ENCODE data around the gene SMIM29.
"Not testable (repeated sequence)": the region's sequence is repeated elsewhere in the genome, so short reads cannot be mapped to it uniquely, and the experiment has no call there.

The SMIM29 gene

DNA sequence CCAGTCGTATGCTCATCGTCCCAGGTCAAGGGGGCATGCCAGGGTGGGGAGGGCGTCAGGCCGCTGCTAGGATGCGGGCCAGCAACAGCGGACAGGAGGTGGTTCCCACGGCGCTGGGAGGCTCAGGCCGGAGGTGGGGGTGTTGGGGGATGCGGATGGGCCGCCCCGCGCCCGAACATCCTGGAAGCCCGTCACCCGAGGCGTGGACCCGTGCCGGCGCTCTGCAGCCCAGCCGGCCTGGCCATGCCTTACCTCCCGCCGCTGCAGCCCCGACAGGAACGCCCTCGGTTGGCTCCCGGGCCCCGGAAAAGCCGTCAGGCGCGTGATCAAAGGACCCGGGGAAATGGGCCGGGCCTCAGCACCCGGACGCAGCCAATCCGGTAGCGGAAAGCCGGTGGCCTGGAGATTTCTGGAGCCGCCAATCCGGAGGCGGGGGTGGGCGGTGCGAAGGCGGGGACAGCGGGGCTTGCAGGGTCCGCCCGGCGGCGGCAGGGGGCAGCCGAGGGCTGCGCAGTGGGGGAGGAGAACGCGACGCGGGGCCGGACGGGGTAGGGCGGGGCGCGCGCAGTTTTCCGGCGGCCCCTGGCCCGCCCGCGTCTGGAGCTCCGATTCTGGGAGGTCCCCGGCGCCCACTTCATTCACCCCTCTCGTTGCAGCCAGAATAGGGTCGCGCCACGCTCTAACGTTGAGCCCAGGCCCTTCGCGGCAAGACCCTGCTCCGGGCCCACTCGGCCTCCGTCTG is at the start of gene SMIM29:
TSS of gene SMIM29 (minus strand) at position 280 of the 742 bp plus-strand sequence. CDS start 1,215 bp downstream, outside the sequence.
- DNase-seq (ENCODE audit: low read depth), result peak; percentile 90

DNA sequence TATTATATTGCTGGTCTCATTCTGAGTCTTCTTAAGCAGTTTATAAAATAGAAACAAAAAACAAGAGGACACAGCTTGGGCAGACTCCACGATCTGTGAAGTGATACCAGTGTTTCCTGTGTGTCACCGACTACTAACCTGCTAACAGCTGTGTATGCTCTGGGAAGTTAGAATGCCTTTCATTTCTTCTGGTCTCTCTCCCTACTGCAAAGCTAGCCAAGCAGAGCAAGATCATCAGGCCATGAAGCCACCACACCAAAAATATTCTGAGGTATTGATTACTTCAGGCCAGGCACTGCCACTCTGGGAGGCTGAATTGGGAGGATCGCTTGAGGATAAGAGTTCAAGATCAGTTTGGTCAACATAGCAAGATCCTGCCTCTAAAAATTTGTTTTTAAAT is 46.9 kb upstream of the SMIM29 start:
- DNase-seq (ENCODE audit: low read depth), result no peak

DNA sequence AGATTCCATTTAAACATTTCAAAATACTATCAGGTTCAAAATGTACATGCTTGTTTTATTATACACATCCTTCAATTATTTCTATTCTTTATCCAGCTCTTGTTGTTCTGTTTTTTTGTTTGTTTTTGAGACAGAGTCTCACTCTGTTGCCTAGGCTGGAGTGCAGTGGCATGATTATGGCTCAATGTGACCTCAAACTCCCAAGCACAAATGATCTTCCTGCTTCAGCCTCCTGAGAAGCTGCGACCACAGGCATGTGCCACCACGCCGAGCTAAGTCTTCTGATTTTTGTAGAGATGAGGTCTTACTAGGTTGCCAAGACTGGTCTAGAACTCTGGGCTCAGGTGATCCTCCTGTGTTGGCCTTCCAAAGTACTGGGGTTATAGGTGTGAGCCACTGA is 44.1 kb upstream of the SMIM29 start:
- DNase-seq (ENCODE audit: low read depth), result no peak

DNA sequence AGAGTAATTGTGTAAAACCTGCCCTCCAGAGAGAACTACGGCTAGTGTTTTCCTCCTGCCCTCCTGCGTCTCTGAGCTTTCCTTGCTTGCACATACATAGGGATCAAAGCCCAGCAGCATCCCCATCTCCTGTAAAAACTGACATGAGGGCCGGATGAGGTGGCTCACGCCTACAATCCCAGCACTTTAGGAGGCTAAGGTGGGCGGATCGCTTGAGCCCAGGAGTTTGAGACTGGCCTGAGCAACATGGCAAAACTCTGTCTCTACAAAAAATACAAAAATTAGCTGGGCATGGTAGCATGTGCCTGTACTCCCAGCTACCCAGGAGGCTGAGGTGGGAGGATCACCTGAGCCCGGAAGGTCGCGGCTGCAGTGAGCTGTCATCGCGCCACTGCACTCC is 40.3 kb upstream of the SMIM29 start:
- DNase-seq (ENCODE audit: low read depth), result no peak

DNA sequence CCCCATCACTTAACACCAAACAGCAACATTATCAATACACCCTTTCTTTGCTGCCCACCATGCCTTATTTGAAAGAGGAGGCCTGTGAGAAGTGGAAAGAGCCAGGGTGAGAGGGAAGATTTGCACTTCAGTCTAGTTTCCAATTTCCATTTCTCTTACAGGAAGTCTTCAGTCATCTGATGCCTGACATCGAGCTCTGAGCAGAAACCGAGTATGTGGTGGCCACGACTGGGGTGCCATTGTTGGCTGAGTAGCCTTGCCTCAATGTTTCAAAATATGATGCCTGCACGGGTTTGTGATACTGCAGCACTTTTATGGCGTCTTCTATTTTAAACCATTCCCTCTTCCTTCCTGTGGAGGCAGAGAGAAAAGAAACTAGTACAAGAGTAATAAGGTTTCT is 39.8 kb upstream of the SMIM29 start:
- no peak for DNase-seq (ENCODE audit: low read depth)

DNA sequence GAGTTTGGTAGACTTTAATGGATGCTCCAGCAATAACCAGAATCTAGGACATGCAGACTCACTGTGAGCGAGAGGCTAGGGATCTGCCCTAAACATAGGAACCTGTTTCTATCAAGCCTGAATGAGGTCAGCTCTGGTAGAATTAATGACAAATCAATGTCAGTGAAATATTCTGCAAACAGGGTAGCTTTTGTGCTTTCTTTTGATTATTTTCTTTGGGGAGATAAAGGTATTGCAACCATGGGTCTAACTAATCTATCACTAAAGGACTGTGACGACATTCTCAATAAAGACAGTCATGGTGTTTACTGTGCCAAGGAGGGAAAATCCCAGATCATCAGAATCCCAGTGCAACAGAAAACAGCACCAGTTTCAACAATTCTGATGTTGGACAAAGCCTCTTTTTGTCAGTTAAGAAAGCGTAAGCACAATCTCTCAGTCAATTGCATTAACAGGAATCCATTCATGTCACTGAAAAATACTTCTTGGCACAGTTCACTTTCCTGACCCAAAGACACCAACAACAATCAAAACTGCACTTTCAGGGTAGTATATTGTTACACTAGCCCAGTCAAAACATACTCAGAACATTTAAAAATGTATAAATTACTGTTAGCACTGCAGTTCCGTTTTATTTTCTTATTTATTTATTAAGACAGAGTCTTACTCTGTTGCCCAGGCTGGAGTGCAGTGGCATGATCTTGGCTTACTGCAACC is 36.8 kb upstream of the SMIM29 start:
- no peak for DNase-seq (ENCODE audit: low read depth)

DNA sequence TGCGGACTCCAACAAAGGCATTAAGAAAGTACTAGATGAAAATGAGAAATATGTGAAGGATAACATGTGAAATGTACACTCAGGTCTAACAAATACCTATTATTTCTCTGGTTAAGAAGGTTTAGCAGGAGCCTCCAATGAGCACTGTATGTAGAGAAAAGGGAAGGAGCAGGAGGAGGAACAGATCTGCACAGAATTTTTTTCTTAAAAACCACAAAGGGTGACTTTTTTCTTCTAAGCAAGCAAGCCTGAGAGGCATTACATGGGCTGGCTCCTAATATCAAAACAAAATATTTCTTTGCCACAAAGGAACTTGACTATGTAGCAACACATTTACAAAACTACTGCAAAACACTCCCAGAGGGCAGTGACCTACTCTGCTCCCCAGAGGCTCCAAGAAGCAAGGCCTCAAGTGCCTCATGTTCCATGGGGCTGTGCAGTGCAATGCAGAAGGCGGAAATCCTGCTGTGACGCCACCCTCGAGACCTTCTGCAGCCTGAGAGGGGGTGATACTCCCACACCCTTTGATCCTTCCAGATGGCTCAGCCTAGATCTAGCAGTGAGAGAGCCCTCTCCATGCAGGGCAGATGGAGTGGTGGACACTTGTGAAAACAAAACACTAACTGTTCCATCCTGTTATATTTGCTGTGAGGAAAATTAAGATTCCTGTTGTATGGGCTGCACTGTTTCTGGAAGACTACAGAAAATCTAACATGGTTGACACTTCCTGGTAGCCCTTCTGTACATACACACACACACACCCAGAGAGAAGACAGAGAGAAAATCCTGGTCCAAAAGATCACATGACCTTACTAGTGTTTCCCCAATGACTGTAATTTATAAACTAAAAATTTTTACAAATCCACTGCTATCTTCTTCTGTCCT is 36.0 kb upstream of the SMIM29 start:
- no peak for DNase-seq (ENCODE audit: low read depth)

DNA sequence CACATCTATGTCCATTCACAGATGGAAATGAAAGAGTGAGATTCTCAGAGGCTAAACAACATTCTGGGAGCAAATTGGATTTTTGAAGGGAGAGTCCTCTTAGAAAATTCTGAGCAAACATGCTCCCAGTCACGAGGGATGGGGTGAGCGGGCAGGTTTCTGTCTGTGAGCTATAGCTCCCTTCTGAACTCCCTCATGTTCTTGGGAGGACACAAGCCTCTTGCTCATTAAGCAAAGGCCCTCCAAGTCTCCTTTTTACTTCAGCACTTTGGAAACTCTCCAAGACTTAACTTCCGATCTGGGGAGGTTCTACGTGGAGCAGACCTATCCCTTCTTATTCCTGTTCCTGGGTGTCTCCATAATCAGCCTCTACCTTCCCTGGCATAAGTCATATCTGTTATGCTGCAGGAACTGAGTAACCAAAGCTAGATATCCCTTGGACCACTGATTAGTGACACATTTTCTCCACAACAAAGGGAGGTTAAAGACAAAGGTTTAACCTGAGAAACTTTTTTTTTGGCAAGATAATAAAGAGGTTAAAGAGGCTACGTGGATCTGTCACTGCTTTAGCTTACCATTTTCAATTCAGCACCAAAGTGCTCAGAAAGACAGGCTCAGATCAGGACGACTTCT is 33.0 kb upstream of the SMIM29 start:
- DNase-seq (ENCODE audit: low read depth), result no peak

DNA sequence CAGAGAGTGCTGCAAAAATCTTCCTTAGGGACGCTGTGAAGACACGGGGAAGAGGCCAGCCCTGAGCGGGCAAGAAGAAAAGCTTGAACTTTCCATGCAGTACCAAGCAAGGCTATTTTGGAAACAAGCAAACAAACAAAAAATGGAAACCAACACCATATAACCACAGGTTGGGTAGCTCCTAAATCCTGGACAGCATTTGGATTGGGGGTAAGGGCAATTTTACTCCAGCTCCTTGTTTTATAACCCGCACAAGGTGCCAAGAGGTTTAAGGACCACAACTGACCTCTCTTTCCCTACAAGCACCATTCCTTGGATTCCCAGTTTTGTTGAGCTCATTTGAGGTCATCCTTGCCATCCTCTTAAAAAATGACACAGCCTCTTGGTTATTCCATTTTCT is 31.4 kb upstream of the SMIM29 start:
- no peak for DNase-seq (ENCODE audit: low read depth)

DNA sequence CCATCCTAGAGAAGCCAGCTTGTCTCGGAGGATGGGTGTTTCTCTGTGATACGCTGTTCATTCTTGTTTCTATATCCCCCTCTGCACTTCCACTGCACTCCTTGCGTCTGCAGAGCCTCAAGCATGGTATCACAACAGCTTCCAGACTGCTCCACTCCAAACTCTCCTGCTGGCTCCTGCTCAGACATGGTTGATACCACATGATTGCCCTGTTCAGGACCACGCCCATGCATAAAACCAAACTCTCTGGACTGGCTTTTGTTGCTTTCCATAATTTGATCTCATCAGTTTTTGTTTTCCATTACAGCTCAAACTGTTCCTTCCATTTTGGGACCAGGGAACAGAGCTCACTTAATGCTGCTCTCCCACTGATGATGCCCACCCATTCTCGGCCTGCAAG is 30.0 kb upstream of the SMIM29 start:
- no peak for DNase-seq (ENCODE audit: low read depth)

DNA sequence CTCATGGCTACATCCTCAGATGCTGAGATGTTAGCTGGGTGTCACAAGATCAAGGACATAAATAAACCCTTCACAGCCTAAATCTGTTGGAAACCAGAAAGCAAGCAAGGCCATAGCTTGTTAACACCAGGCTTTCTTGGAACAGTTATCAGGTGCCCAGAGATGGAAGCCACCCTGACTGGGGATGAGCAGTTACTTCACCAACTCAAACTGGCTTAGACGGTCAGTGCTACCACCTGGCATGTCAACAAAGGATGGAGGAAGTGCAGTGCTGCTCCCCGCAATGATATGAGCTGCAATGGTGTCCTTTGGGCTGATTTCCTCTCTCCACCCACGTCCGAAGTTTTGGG is 28.9 kb upstream of the SMIM29 start:
- no peak for DNase-seq (ENCODE audit: low read depth)

DNA sequence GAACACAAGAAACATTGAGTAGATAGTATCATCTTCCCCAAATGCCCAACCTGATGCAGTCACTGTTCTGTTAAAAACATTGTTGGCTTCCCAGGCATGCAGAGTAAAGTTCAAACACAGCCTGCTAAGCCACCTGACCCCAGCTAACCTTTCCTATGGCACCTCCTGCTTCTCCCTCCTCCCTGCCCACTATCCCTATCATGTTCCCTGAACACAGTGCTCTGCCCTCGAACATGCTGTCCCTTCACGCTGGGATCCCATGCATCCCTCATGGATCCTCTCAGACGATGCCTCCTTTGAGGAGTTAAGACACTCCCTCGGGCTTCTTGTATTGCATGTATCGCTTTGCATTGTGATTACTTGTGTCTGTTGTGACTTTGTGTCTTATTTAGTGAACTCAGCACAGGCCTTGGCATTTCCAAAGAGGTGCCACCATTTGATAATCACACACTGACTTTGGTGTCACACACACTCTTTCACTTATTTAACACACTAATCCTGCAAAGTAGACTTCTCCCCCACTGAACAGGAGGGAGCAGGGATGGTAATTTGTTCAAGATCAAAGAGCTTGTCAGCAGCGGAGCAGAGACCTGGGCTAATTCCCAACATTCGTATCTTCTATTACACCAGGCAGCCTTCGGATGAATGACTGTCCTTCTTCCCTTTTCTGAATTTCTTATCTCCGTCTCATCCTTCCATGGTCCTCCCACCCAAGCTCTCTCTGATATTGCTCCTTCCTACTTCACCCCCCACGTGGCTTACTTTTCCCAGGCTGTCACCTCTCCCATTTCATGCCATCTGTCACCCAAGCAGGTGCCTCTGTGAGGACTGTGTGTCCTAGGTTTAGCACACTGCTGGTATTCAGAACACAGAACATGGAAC is 28.3 kb upstream of the SMIM29 start:
- DNase-seq (ENCODE audit: low read depth), result no peak

DNA sequence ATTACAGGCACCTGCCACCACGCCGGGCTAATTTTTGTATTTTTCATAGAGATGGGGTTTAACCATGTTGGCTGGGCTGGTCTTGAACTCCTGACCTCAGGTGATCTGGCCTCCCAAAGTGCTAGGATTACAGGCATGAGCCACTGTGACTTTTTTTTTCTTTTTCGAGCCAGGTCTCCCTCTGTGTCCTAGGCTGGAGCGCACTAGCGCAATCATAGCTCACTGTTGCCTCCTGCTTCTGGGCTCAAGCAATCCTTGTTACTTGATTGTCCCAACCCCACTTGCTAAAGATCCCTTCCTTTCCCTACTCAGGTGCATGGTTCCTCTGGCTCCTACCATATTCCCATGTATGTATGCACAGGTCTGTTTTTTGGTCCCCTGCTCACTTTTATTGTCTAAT is 27.4 kb upstream of the SMIM29 start:
- DNase-seq (ENCODE audit: low read depth), result no peak

DNA sequence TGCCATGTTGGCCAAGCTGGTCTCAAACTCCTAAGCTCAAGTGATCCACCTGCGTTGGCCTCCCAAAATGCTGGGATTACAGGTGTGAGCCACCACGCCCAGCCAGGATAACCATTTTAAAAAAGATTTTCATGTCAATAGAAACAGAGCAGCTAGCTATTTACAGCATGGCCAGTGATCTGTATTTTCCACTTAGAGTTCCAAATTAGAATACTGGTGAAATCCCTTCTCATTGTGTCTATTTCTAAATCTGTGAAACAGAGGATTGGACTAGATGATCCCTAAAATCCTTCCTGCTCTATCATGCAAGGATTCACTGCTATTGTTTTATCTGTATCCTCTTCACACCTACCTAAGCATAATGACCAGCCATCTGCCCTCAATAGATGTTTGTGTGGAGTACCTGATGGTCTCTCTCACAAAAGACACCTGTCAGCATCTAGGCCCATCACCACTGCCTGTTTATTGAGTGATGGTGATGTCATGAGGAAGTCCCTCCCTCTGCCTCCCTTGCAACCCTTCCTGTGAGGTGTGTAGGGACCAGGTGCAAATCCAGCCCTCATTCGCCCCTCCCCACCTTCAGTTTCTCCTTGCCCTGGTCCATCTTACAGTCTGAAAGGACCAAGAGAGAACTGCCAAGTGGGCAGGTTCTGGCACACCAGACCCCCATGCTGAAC is 26.5 kb upstream of the SMIM29 start:
- DNase-seq (ENCODE audit: low read depth), result no peak

DNA sequence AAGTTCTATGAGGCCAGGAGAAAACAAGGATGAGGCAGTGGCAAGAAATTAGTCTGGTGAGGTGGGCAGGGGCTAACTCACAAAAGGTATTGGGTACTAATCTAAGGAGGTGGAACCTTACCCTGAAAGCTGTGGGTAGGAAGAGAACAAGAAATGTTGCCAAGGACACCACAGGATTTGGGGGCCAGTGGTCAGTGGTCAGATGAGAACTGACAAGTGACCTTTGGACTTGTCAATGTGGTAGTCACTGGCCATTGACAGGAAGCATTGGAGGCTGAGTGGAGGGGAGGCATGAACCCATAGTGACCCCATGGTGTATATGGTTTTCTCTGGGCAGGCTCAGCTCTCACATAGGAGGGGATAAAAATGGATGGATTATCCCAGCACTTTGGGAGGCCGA is 25.3 kb upstream of the SMIM29 start:
- no peak for DNase-seq (ENCODE audit: low read depth)

DNA sequence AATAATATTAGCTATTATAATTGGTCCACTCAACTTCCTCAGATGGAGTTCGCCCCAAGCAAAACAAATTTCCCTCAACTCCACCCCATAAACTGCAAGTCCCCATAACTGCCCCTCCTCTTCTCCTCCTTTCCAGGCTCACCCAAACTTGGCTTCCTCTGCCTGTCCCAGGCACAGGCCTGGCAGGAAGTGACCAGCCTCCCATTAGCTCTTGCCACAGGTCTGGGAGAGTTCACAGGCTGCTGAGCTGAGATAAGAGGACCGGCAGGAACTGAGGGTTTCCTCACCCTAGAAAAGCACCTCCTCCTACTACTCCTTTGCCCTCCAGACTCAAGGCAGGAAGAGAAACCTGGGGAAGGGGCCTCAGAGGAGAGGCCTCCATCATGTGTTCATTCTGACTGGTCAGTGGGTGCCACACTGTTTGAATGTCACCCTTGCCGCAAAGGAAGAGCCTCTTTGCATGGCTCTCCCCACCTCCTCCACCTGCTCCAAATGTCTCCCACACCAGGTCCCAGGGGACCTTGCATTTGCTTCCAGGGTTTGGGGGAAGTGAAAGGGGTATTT is 24.5 kb upstream of the SMIM29 start:
- DNase-seq (ENCODE audit: low read depth), result no peak

DNA sequence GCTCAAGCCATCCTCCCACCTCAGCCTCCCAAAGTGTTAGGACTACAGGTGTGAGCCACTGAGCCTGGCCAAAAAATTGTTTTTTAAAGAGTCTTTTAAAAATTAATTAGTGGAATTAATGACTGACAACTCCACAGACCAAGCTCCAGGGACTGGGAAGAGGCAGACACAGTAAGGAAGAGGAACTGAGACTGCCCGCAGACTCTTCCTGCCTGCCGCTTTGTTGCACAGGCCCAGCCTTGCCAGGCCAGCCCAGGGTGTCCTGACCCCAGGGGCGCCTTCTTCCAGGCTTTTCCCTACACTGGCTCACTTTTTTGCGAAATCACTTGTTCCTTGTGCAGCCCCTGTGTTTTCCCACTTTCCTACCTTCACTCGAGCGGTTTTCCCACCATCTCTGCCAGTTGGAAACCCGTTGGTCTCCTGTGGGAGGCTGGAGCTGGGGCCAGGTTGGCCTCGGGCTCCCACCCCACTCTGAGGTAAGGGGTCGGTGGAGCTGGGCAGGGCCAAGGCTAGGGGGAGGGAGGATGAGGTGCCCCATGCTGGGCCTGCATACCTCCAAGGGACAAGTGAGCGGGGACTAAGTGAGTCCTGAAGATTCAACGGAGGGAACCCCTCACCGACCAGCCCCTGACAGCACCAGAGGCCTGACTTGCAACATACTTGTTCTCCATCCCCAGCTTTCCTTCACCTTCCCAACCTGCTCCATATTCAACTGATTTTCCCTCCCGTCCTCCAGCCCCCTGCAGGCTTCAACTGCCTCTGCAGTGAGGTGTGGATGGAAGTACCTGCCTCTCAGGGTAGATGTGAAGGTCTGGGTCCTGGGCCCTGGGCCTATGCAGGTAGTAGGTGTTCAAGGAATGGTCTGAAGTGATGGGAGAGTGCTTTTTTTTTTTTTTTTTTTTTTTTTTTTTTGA is 23.5 kb upstream of the SMIM29 start:
- no peak for DNase-seq (ENCODE audit: low read depth)

DNA sequence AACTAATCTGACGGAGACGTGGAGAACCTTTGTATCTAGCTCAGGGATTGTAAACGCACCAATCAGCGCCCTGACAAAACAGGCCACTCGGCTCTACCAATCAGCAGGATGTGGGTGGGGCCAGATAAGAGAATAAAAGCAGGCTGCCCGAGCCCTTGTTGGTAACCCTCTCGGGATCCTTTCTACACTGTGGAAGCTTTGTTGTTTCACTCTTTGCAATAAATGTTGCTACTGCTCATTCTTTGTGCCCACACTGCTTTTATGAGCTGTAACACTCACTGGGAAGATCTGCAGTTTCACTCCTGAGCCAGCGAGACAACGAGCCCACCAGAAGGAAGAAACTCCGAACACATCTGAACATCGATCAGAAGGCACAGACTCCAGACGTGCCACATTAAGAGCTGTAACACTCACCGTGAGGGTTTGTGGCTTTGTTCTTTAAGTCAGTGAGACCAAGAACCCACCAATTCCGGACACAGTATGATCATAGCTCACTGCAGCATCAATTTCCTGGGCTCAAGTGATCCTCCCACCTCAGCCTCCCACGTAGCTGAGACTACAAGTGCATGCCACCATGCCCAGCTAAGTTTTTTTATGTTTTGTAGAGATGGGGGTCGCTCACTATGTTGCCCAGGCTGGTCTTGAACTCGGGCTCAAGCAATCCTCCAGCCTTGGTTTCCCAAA is 21.0 kb upstream of the SMIM29 start:
- not testable (repeated sequence) for DNase-seq (ENCODE audit: low read depth)

DNA sequence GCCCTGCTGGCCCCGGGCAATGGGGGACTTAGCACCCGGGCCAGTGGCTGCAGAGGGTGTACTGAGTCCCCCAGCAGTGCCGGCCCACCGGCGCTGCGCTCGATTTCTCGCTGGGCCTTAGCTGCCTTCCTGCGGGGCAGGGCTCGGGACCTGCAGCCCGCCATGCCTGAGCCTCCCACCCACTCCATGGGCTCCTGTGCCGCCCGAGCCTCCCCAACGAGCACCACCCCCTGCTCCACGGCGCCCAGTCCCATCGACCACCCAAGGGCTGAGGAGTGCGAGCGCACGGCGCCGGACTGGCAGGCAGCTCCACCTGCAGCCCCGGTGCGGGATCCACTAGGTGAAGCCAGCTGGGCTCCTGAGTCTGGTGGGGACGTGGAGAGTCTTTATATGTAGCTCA is 20.3 kb upstream of the SMIM29 start:
- not testable (repeated sequence) for DNase-seq (ENCODE audit: low read depth)
